Measurements from ENCODE around the gene CD8A. TPM values are rescaled to one million over a fixed set of nuclear protein-coding genes. Genes with fewer than 3 reads are reported as not detected.

Gene CD8A
- total and polyA plus RNA-seq, 8 donors = 0.39 to 2.0 (median 1.2) TPM

- Histone ChIP-seq H3K4me3 (no peak overlapping the region), H3K36me3 (no peaks in the 10 kb centered on the region), H3K4me1 (no peaks in the 10 kb centered on the region), H3K27me3 (no peaks in the 10 kb centered on the region), H3K27ac (no peak overlapping the region), H3K9me3 (no peaks in the 10 kb centered on the region)
- DNase-seq (no peak), FAIRE-seq (no peak), ATAC-seq (no peak)
- WGBS, 2 donors = 75 to 85% methylated on average over 11 of the region's 11 CpGs
- TF ChIP-seq CTCF (IDR thresholded peaks at IDR 0.05) = no peak
- intact Hi-C loops (cut with DNase I) = no loop called here
Measured at GRCh38 chr2:86825036-86825692, 34.5 kb upstream of the CD8A start.

- no peak for DNase-seq
- no peak for FAIRE-seq
- Histone ChIP-seq H3K27ac (no peak overlapping the region), H3K9me3 (no peaks in the 10 kb centered on the region), H3K36me3 (no peaks in the 10 kb centered on the region), H3K4me3 (no peak overlapping the region), H3K4me1 (no peaks in the 10 kb centered on the region), H3K27me3 (no peaks in the 10 kb centered on the region)
- intact Hi-C loops (cut with DNase I) = no loop called here
- no peak for TF ChIP-seq CTCF (IDR thresholded peaks at IDR 0.05)
- no peak for ATAC-seq
- WGBS, 2 donors = 66 to 93% methylated on average over 3 of the region's 3 CpGs
Measured at GRCh38 chr2:86822668-86823345, 32.1 kb upstream of the CD8A start.

GRCh38 chr2:86821842-86822241 lies 31.1 kb upstream of the CD8A start:
- Histone ChIP-seq H3K27me3 (no peaks in the 10 kb centered on the region), H3K4me1 (no peaks in the 10 kb centered on the region), H3K27ac (no peak overlapping the region), H3K36me3 (no peaks in the 10 kb centered on the region), H3K4me3 (no peak overlapping the region), H3K9me3 (no peaks in the 10 kb centered on the region)
- 82 to 86% methylated on average over 6 of the region's 6 CpGs for WGBS, 2 donors
- no peak for TF ChIP-seq CTCF (IDR thresholded peaks at IDR 0.05)
- intact Hi-C loops (cut with DNase I) = no loop called here
- ATAC-seq (no peak), FAIRE-seq (no peak), DNase-seq (no peak)

GRCh38 chr2:86821306-86821705 lies 30.6 kb upstream of the CD8A start:
- Histone ChIP-seq H3K9me3 (no peaks in the 10 kb centered on the region), H3K36me3 (no peaks in the 10 kb centered on the region), H3K4me1 (no peaks in the 10 kb centered on the region), H3K27me3 (no peaks in the 10 kb centered on the region), H3K4me3 (no peak overlapping the region), H3K27ac (no peak overlapping the region)
- 88 to 94% methylated on average over 13 of the region's 13 CpGs for WGBS, 2 donors
- no peak for DNase-seq
- intact Hi-C loops (cut with DNase I) = no loop called here
- no peak for TF ChIP-seq CTCF (IDR thresholded peaks at IDR 0.05)
- FAIRE-seq = no peak
- ATAC-seq = no peak

- FAIRE-seq (no peak), DNase-seq (no peak), ATAC-seq (no peak)
- Histone ChIP-seq H3K27me3 (no peaks in the 10 kb centered on the region), H3K4me1 (no peaks in the 10 kb centered on the region), H3K4me3 (no peak overlapping the region), H3K9me3 (no peaks in the 10 kb centered on the region), H3K36me3 (no peaks in the 10 kb centered on the region), H3K27ac (no peak overlapping the region)
- TF ChIP-seq CTCF (IDR thresholded peaks at IDR 0.05) = no peak
- 75 to 89% methylated on average over 2 of the region's 2 CpGs for WGBS, 2 donors
- intact Hi-C loops (cut with DNase I) = no loop called here
Measured at GRCh38 chr2:86818957-86819356, 28.2 kb upstream of the CD8A start.

Data from pancreas (tissue), 10 donors.